HG03469 (cell line): ENCODE data around the gene LRFN4.

Experiments
- ATAC-seq: cut with Tn5 transposase; IDR thresholded peaks from one replicate; pipeline ENCODE4 v1.9.1; 2021; ENCODE audit warnings: mild to moderate bottlenecking, moderate library complexity, moderate number of reproducible peaks; ENCODE audit not compliant: unreplicated experiment

Gene LRFN4

DNA sequence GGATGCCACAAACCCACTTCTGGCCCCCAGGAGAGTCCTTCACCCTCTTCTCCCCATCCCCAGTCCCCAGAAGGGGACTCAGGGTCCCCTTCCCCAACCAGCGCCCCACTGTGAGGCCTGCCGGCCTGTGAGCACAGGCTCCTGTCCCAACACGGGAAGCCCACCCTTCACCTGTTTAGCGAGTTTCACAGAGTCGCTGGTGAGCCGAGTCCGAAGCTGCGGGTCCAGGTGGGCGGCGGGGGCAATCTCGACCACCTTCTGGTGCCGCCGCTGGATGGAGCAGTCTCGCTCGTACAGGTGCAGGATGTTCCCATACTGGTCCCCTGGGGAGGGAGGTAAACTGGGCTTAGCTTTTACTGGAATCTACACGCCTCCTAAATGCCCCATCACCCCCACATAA, 13.3 kb downstream of the LRFN4 start:
- ATAC-seq, result no peak

DNA sequence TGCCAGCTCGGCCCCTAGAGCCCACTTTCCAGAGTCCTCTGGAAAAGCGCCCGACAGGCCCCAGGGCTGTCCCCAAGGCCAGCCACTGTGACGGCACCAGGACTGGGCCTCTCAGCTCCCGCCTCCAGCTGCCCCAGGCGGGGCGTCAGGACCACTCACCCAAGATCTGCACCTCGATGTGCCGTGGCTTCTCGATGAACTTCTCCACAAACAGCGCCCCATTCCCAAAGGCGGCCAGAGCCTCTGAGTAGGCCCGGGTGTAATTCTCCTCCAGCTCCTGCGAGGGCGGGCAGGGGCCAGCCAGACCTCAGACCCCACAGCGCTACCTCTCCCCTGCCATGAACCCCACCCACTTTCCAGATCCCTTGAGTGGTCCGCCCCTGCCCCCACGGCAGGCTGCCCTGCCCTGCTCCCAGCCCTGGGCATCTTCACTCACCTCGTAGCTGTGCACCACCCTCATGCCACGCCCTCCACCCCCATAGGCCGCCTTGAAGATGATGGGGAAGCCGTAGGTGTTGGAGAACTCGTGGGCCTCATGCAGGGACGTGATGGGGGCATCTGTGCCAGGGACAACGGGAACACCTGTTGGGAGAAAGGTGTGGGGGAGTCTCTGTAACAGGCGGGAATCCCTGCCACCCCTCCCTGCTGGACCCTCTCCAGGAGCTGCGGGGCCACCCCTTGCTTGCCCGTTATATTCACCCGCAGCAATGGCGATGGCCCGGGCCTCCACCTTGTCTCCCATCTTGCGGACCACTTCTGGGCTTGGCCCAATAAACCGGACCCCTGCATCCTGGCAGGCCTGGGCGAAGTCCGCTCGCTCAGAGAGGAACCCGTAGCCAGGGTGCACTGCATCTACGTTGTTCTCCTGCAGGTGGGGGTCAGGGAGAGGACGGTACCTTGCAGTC, 14.0 kb downstream of the LRFN4 start:
- ATAC-seq, result no peak

DNA sequence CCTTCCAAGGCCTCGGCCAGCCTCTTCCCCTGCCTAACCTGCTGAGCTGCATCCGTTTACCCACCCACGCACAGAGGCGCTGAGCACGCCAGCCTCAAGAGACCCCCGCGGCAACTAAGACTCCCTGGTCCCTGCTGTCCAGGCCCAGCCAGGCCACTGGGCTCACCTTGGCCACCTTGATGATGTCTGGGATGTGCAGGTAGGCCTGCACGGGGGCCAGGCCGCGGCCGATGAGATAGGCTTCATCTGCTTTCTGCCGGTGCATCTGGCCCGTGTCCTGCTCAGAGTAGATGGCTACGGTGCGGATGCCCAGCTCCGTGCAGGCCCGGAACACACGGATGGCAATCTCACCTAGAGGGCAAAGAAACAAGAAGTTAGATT, 14.6 kb downstream of the LRFN4 start:
- no peak for ATAC-seq

DNA sequence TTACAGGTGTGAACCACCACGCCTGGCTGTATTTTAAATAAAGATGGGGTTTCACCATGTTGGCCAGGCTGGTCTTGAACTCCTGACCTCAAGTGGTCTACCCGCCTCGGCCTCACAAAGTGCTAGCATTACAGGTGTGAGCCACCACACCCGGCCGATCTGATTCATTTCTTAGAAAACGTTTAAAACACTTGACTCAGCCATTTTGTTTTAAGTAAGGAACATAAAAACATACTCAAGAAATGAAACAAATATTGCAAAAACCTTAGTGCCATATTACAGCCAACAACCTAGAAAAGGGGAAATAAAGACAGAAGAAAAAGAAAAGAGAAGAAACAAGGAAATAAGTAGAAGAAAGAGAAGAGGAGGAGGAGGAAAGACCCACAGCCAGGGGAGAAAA, 17.4 kb downstream of the LRFN4 start:
- ATAC-seq, result no peak

DNA sequence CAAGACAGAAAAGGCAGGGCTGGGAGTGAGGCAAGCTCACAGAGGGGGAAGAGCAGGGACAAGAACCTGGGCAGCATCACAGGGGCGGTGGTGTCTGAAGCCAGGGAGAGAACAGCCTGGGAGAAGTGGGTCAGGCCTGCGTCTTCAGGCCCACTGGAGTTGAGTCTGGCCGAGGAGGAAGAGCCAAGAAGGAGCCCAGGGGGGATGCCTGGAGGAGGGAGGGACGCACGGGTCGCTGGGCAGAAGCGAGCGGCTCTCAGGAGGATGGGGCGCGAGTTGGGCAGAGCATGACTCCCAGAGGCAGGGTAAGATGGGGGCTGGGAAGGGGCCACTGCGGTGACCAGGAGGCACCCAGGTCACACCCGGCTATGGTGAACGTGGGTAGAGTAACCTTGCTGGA, 18.5 kb downstream of the LRFN4 start:
- ATAC-seq, result no peak

DNA sequence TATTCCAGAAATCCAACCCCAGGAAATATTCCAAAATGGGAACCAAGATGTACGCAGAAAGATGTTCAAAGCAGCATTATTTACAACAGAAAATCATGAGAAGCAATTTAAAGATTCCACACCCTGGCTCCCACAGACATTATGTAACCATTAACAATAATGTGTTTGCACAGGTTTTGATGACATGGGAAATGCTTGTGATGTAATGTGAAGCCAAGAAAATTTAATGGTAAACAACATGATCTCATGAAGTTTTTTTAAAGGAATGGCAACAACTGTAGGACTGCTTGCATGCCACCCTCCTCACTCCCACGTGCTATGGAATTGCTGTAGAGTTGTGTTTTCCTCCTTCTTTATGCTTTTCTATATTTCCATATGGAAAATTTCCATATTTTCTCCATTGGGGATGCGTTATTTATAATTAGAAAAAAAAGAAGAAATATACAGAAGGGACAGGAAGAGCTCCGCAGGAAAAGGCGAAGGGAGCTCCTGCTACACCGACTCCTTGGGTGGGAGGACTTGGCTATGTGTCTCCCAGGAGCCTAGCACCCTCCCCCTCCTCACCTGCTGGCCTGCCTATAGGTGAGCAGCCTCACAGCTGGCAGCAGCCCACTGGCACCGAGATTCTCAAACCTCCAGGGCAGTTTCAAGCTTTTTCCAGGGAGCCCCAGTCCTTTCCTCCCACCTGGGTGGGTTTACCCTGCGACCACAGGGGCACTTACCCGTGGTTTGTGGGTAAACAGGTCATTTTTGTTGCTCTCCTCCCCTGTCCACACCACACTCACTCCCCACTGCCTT, 20.9 kb downstream of the LRFN4 start:
- ATAC-seq, result no peak

DNA sequence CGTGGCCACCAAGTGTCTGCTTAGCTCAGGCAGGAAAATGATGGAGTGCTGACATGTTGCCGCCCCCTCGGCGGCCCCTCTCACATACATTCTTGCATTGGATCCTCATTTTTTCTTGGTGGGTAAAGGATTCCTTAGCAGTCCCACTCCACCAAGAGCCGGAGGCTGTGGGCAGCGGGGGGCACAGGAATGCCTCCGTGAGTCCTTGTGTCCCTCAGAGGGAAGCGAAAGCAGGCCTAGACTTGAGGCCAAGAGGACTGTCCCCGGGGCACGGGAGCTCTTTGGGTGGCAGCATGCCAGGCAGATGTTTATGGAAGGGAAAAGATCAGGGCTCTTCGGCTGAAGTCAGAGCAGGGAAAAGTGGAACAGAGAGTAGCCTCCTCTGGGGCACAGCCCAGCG, 21.6 kb downstream of the LRFN4 start:
- no peak for ATAC-seq

DNA sequence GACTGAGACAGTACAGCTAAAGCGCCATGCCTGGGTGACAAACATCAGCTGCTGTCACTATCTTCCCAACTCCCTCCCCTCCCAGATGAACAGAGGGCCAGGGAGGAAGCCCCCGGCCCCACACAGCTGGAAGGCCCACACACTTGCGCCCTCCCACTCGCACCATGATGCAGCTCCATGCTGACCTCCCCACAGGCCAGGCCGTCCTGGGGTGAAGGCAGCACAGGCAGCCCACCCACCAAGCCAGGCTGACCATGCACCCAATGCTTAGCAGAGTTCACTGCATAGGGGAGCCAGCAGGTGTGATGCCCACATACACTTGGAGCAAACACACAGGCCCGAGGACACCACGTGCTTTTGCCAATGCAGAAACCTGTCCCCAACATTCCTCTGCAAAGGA, 22.1 kb downstream of the LRFN4 start:
- no peak for ATAC-seq

DNA sequence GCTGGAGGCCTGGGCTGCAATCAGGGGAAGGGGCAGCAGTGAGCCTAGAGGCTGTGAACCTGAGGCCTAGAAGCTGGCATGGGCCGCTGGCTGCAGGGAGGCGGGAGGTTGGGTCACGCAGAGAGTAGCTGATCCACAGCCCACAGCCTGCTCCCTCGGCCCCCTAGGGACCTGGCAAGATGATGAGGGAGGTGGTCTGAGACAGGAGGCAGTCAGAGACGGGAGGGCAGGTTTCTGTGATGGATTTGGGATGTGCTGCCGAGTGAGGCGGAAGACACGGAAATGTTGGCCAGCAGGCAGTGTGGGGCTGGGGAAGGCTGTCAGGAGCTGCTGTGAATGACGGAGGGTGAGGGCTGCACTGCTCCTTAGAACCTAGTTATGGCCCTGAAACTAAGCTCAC, 22.7 kb downstream of the LRFN4 start:
- no peak for ATAC-seq

DNA sequence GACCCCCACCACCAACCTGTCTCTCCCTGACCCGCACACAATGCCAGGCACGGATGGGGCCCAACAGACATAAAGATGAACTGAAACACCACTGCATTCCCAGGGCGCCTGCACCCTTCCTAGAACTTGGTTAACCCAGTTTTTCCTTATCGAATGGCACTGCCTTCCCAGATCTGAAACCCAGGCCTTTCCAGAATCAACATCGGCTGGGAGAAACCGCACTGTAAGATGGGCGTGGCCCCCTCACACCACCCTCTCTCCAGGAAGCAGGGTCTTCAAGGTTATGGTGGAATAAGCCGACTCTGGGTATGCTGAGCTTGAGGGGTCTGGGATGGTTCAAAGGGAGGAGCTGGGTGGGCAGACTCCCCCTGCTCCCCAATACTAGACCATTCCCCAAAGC, 23.1 kb downstream of the LRFN4 start:
- ATAC-seq, result no peak

DNA sequence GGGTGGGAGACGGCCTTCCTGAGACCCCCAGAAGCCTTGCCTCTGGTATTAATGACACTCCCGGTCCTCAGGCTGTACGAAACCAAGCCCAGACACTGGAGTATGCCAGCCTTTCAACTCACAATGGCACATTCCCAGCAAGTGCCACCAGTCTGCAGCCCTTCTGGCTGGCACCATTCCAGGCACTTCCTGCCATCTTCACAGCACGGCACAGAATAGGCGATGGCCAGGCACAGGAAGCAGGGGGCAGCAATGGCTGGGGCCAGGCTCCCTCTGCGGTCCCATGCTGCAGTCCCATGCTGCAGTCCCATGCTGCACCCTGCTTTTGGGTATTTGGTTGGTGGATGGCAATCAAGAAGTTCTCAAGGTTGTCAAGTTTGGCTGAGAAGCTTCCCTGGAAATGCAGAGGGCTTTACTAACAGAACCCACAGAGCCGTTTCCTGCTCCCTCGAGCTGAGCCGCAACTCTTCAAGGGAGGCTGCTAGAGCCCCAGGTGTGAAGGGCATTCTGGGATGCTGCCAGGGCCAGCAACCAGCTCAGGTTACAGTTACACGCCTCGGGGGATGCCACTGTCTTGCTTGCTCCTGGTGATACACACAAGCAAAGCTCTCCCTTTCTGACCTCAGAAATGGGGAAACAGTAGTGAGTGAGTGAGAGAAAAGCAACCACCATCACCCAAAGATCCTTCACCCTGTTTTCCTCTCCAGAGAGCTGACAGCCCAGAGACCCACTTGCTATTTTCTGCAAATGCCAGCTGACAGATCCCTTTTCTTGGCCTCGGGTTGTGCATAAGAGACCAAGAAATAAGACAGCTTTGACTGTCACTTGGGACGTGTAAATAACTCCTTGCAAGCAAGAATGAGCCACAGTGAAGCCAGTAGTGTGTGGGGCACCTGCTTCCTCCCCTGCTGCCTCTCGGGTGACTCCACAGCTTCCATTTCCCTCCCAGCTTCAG, 23.9 kb downstream of the LRFN4 start:
- no peak for ATAC-seq

DNA sequence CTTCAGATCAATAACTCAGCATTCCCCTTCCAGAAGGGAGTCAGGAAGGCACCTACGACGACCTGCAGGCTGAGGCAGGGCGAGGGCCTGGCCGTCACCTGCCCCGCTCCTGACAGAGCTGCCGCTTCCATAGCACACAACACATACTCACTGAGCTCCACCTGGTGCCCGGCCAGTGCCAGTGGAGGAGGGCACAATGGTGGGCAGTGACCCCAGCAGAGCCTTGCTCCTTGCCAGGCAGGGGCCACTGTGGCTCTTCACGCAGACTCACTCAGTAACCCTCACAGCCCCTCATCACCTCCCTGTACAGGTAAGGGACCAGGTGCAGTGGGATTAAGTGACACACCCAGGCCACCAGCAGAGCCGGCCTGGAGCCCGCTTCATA, 24.6 kb downstream of the LRFN4 start:
- ATAC-seq, result no peak

DNA sequence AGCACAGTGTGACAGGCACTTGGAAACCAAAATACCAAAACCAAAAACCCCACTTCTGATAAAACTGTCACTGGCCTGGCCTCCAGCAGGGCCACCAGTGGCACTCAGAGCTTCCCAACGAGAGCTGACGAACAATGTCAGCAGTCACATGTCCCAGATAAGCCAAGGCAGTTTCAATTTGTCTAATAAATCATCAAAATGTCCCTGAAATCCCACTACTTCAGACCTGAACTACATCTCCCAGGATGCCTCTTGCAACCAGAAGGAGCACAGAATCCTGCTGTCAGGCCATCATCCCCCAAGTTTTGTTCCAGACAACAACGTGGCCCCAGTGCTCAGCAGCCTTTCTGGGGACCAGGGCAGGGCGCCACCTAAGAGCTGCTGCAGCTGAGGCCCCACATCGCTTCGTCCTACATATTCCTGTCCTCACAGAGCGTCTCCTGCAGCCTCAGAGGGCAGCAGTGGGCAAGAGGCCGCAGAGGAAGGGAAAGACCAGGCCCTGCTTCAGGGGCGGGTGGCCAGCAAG, 25.1 kb downstream of the LRFN4 start:
- ATAC-seq, result no peak

DNA sequence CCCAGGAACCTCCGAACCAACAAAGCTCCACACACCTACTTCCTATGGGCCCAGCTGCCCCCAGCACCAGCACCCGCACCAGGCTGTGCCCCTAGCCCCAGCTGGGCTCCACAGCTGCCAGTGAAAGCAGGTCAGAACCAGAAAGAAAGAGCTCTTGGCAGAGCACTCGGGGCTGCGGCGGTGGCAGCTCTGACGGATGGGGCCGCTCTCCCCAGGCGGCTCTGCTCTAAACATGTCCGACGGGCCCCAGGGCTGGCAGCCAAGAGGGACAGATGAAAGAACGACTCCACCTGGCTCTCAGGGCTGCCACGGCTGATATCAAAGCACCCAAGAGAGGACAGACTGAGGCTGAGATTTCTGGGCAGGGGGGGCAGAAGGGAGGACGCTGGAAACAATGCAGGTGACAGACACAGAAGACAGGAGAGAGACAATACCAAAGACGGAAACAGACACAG, 25.7 kb downstream of the LRFN4 start:
- no peak for ATAC-seq

DNA sequence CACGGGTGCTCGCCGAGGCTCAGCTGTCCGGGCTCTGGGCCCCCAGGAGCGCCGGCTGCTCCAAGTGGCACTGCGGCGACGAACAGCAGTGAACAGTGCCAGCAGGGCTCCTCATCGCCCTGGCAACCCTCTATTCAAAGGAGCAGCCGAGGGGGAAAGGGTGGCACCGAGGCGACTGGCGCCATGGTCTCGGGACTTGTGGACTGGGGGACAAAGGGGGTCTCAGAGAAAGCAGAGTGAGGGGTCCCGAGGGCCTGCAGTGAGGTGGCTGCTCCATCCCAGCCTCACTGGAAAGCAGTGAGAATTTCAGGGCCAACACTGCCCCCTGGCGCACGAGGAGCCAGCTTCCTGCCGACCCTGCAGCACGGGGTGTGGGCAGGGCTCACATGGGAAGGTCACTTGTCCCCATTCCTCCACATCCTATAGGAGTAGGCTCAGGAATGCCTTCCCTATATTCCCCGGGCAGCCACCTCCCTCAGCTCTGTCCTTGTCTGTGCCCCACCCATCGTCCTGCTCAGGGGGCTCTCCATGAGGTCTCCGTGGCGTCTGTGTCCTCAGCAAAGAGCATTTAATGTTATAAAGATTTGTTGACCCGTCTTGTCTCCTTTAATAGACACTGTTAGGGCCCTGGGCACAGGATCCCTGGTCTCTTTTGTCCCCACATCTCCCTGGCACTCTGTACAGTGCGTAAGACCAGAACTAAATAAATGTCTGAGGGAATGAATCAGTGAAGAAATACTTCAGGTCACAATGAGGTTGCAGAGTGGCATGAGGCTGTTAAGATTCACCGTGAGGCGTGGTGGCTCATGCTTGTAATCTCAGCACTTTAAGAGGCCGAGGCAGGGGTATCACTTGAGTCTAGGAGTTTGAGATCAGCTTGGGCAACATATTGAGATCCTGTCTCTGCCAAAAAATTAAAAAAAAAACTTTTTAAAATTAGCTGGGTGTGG, 26.4 kb downstream of the LRFN4 start:
- ATAC-seq, result no peak

DNA sequence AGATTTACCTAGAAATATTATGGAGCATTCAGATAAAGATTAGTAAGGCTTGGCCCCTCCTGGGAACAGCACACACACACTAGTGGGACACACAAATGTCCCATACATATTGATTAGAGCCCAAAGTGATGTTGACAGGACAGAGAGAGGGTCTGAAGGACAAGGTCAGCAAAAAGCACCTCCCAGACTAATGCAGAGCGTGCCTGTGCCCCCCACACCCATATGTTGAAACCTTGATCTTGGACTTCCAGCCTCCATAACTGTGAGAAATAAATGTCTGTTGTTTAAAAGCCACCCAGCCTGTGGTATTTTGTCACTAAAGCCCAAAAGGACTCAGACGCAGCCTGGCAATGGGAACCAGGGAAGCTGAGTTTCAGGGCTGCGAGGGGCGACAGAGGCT, 27.6 kb downstream of the LRFN4 start:
- no peak for ATAC-seq

DNA sequence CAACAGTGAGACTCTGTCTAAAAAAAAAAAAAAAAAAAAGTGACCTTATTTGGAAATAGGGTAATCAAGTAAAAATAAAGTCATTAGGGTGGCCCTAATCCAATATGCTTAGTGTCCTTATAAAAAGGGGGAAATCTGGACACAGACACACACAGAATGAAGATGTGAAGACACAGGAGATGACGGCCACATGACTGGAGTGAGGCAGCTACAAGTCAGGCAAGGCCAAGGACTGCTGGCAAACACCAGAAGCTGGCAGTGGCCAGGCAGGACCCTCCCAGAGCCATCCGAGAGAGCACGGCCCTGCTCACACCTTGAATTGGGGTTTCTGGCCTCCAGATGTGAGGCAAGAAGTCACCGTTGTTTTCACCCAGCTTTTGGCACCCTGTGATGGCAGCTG, 28.6 kb downstream of the LRFN4 start:
- ATAC-seq, result no peak

DNA sequence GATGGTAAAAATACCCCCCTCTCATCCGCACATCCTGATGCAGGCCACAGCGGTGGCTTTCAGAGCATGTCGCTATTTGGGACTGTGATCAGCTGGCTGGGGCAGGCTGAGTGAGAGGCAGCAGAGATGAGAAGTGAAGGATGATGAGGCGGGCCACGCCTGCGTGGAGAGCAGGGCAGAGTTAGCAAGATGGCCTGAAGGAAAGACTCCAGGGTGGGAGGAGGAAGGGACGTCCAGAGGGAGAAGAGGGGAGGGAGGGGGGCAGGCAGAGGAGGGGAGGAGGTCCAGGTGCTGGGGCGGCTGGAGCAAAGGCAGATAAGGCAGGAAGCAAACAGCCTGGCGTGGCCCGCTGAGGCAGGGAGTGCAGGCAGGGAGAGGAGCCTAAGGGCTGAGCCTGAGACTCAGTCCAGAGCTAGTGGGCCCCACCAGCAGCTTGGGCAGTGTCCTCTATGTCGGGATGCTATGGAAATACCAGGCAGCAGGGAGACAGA, 29.1 kb downstream of the LRFN4 start:
- no peak for ATAC-seq

DNA sequence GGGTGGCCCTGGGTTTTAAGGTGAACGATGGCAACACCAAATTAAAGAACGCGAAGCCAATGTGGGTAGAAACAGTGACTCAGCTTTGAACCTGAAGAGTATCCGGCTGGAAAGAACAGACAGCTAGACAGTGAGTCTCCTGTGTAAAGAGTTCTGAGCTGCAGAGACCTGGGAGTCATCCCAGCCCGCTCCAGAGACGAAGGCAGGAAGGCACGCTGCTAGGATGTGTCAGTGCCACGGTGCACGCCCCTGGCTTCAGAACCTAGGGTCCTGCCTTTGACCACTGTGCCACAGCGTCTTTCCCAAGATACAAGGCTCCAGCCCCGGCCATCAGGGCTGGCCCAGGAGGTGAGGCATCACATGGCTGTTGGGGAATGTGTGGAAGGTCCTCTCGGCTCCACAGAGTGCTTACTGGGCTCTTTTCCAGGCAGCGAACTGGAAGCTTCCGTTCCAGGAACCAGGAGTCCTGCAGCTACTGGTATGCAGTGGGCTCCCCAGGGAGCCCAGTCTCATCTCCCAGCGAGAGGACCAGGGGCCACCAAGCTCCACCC, 29.9 kb downstream of the LRFN4 start:
- no peak for ATAC-seq
